NCI-H345 treated with DMSO at 0.1 percent for 48 hours (cell line): ENCODE data around the gene SORBS2.

Source experiments
- DNase-seq: peaks from one replicate; lab custom pipeline; 2025; ENCODE audit not compliant: unreplicated experiment; lab: John Stamatoyannopoulos, UW

SORBS2 gene

DNA sequence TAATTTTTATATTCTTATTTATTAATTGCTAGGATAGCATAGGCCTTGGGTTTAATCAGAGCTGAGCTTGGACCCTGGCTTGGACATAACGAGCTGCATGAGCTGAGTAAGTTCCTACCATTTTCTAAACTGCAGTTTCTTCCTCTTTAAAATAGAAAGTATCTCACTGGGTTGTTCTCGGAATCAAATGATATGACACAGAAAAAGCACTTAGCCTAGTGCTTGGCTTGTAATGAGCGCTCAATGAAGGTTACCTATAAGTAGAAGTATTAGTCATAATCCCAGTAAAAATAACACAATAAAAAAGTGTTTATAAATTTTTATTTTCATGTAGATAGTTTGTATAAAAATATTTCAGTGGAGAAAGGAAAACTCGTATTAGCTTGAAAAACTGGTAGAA is 163.4 kb downstream of the SORBS2 start:
- no peak for DNase-seq

DNA sequence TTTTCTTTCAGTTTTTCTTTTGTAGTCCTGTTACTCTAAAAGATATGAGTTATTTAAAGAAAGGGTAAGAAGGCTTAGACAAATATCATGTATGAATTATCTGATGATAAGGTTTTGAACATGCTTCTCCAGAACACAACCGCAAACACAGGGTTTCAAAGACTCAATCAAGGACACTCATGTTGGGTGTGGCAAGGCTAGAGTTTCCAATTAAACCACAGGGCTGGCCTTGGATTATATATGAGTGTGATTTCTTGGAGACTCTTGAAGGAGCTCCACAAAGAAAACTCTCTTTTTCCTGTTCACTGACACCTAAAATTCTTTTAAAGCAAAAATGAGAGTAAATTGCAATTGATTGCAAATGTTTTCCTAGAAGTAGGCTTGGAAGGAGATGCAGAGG is 166.6 kb downstream of the SORBS2 start:
- DNase-seq = no peak

GRCh38 chr4:185644408-185644807 is 167.6 kb downstream of the SORBS2 start:
- no peak for DNase-seq

- no peak for DNase-seq
These were observed 169.1 kb downstream of the SORBS2 start for GRCh38 chr4:185642907-185643306.

GRCh38 chr4:185640811-185641675 is 171.0 kb downstream of the SORBS2 start:
- DNase-seq = peak; percentile 16

DNA sequence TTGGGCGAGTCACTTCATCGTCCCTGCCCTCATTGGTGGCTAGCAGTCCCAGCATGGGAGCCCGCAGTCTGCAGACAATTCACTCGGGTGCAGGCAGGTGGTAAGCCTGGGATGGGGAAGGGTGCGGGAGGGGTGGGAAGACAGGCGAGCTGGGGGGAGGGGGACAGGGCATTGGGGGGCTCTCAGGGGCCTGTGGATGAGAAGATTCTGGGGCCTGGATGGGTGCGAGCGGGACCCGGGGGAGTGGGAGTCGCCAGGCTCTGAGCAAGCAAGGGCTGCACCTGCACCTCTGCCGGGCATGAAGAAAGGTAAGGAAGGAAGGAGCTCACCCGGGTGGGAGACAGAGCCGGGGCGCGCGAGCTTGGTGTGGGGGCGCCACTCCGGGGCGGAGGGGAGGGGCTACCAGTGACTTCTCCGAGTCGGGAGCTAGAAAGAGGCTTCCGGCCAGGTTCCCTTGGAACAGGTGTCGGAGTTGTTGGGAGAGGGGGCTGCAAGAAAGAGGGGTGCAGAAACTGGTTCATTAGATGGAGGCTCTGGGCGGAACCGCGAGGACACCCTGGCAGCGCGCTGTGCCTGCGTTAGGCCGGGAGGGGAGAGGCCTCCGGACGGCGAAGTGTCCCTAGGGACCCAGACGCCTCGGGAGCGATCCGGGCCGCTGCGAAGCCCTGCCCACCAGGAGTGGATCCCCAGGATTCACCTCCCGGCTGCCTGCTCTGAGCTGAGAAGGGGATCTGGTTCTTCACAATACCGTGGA is 173.3 kb downstream of the SORBS2 start:
- no peak for DNase-seq

GRCh38 chr4:185638093-185638492 is 173.9 kb downstream of the SORBS2 start:
- DNase-seq = no peak

DNA sequence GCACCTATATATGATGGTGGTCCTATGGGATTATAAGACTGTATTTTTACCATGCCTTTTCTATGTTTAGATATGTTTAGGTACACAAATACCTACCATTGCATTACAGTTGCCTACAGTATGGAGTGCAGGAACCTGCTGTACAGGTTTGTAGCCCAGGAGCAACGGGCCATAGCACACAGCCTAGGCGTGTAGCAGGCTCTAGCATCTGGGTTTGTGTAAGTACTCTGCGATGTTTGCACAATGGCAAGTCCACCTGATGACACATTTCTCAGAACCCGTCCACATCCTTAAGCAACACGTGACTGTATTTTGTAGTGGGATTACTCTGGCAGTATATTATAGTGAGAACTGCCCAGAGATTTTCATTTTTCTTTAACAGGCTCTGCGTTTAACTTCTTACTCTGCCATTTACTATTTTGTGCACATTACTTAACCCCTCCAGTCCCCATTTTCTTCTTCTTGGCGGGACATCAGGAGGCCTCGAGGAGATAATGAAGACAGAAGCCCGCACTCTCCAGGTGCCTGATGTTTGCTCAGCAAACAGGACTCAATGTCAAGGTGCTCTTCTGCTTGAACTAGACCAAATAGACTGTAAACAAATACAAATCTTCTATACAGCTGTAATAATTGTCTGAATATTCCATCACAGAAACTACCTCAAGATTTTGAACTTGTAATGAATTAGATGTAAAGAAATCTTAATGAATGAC is 174.7 kb downstream of the SORBS2 start:
- DNase-seq = no peak

- DNase-seq = no peak
These were observed 177.8 kb downstream of the SORBS2 start for GRCh38 chr4:185634066-185634652.

DNA sequence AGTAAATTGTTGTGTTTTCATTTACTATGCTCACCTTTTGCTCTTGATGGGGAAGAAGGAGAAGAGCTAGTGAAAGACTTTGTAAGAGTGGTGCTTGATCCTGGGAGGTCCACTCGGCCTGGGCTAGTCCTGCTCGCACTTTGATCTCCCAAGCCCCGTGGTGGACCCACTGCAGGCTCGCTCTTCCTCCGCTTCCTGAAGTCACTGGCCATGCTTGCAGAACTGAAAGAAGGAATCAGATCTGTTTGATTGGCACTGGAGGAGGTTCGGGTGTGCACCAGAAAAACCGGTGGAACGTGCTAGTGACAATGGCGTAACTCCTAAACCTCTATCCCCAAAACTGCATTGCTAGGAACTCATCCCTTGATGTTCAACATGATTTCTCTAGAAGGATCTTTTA is 185.2 kb downstream of the SORBS2 start:
- DNase-seq = no peak

DNA sequence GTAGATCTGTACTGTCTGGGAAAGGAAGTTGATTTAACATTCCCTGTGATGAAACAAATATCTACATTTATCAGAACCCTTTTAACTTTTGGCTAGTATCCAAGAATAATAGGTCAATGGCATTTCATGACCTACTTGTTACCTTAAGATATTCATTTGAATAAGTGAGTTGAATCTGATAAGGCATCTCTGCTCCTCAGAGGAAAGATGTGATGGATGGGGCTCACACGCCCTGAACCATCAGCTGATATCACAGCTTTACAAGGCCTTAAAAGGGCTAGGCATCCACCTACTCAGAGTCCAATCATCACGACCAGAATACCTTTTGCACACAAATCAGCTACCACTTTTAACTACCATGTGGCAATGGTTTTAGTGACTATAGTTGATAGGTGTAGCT is 186.5 kb downstream of the SORBS2 start:
- no peak for DNase-seq

DNA sequence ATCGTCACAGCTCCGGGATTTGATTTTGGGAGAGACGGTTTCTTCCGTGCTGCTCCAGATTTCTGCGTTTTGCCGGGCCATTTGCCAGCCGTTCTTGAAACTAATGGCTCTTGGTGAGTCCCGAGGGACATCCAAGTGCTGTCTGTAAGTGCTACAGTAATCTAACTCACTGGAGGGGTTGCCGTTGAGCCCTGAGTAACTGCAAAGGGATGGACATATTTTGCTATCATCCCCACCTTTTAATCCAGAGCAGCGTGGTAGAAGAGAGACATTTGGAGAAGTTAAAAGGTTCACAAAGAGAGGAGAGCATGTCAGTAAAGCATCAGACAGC is 187.8 kb downstream of the SORBS2 start:
- DNase-seq = no peak

DNA sequence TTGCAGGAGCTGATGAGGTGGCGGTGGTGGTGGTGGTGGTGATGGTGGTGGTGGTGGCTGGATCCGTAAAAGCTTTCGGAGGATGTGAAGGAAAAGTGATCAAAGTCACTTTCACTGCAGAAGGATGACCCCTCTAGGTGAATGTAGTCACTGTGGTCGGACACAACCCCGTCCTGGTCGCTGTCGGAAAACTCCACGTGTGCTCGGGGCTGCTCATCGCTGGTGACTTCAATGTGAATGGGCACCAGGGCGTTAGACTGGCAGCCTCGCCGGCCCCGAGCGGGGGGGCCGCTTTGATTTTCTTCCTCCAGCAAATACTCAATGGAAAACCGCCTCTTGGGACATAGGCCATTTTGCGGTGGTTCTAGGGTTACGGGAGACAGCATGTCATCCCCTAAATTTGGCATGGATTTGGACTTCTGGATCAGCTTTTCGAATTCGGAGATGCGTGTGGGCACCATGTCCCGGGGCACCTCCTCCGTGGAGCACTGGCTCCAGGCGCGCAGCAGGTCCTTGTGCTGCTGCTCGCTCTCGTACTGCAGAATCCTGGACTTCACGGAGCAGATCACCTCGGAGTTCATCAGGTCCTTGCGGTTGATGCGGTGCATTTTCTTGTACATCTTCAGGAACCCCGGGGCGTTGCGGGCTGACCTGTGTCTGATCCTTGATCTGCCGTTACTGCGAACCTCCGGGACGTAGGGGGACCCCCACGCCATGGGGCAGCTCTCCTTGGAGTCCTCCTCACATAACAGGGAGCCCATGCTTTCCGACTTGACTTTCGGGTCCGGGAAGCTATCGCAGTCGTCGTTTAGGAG is 188.3 kb downstream of the SORBS2 start:
- no peak for DNase-seq

- no peak for DNase-seq
These were observed 203.8 kb downstream of the SORBS2 start for GRCh38 chr4:185608185-185608584.

DNA sequence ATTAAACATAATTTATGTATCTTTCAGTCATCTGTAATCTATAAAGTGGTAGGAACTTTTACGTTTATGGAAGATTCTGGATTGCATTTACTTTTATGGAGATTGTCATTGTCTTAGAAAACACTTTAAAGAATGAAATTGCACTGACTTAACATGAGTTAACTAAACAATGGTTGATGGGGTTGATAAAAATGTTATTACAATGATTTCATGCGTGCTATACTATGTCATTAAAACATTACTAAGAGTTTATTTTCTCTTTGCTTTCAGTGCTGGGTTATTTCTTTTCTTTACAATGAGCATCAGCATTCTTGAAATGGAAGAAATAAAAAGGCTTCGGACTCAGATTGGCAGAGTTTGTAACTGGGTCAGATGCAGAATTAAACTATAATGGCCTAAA is 209.6 kb downstream of the SORBS2 start:
- DNase-seq = no peak

DNA sequence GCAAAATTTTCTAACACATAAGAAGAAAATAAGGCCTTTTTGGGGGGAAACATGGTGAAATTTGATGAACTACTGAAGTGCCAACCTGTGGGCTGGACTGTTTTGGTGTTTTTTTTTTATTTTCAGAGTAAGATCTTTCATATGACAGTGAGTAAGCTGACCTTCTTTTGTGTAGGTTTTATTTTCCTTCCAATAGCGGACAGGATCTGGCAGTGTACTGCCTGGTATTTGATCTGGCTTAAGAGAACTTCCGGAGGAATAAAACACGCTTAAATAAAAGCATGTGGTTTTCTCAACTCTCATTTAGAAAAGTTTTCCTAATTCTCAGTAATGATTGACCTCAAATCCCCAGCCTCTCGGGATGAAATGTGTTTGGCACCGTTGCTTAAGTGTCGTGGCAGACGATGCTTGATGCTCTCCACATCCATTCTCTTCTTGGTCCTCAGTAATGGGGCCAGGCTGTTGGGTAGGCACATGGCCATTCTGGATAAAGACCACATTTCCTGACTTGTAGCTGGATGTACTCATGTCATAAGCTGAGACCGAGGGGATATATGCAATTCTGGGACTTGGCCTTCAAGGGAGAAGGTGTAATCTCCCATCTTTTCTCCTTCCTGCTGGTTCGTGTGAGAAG is 211.1 kb downstream of the SORBS2 start:
- no peak for DNase-seq

- no peak for DNase-seq
These were observed 212.3 kb downstream of the SORBS2 start for GRCh38 chr4:185599553-185600243.

DNA sequence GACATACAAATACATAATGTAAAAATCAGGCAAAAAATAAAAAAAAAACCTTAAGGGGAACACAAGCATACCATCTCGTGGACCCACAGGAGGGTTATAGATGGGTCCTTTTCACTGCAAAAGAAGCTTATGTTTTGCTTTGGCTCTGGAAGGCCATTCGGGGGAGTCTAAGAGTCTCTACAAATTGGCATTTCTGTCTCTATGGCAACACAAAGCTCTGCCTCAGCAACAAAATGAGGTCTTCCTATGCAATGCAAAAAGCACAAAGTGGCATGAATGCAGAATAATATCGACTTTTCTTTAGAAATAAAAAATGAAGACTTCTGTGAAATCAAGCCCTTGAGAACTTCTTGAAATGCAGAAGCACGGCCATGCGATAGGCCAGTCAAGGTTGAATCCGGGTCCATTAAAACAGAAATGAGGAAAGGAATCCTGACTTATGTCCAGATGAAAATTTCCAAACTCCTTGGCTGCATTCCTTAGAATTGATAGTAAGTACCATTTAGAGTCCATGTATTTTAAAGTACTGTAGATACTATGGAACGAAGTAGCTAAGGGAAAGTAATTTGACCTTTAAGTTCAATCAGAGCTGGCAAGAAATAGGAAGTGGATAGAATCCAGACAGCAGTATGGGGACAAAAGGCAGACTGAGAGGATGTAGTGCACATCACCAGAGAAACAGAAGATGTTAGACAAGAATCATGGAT is 213.0 kb downstream of the SORBS2 start:
- no peak for DNase-seq
